Spleen (tissue), 11 donors: Measurements from ENCODE around the gene PPP2R2B. TPM values are rescaled to one million over a fixed set of nuclear protein-coding genes. Genes with fewer than 3 reads are reported as not detected.

Source experiments
- DNase-seq: peaks from one replicate; pipeline ENCODE4 v3.0.0-alpha.2; 2020
- H3K27ac ChIP-seq, 8 donors: fragments of 200-600 bp; sonication (generic) in 7 of 8; 1 replicate in 4 of 8; 2 replicates in 4 of 8; pipeline versions ENCODE4 v1.5.0 to v1.8.0; 2016 to 2021; ENCODE audit warnings: inconsistent platforms in 4 of 8, mild to moderate bottlenecking in 4 of 8, moderate library complexity in 1 of 8
- H3K27me3 ChIP-seq, 7 donors: fragments of 200-600 bp; sonication (generic) in 6 of 7; replicated peaks in 1 of 7; 1 replicate in 4 of 7; 2 replicates in 3 of 7; pipeline versions ENCODE4 v1.5.0 to v1.8.0; 2016 to 2021; ENCODE audit warnings: inconsistent platforms in 3 of 7, mild to moderate bottlenecking in 1 of 7
- H3K36me3 ChIP-seq, 6 donors: fragments of 200-600 bp; sonication (generic) in 5 of 6; 1 replicate in 4 of 6; 2 replicates in 2 of 6; pipeline versions ENCODE4 v1.5.0 to v1.8.0; 2016 to 2021; ENCODE audit warnings: inconsistent platforms in 2 of 6
- H3K4me1 ChIP-seq, 6 donors: fragments of 200-600 bp; sonication (generic) in 5 of 6; 1 replicate in 3 of 6; 2 replicates in 3 of 6; pipeline versions ENCODE4 v1.5.0 to v1.8.0; 2016 to 2021; ENCODE audit warnings: inconsistent platforms in 3 of 6
- H3K4me3 ChIP-seq, 8 donors: fragments of 200-600 bp; sonication (generic) in 7 of 8; 1 replicate in 4 of 8; 2 replicates in 4 of 8; pipeline versions ENCODE4 v1.5.0 to v1.8.0; 2016 to 2021; ENCODE audit warnings: inconsistent platforms in 4 of 8, mild to moderate bottlenecking in 4 of 8, moderate library complexity in 2 of 8
- H3K9me3 ChIP-seq, 8 donors: fragments of 200-600 bp; sonication (generic) in 7 of 8; 1 replicate in 4 of 8; 2 replicates in 4 of 8; pipeline versions ENCODE4 v1.5.0 to v1.8.0; 2016 to 2021; ENCODE audit warnings: inconsistent platforms in 4 of 8
- CTCF ChIP-seq, 11 experiments: fragments of 200-600 bp in 7 of 11; fragments of 450-650 bp in 4 of 11; sonication (generic) in 4 of 11; IDR thresholded peaks in 8 of 11; conservative IDR thresholded peaks in 3 of 11; 1 replicate in 7 of 11; 2 replicates in 4 of 11; pipeline versions ENCODE4 v1.4.0 to v1.8.0; 2016 to 2021; ENCODE audit warnings: antibody characterized with exemption in 11 of 11, inconsistent platforms in 4 of 11, mild to moderate bottlenecking in 1 of 11
- POLR2A ChIP-seq, 3 donors: fragments of 450-650 bp; IDR thresholded peaks; one replicate each; pipeline ENCODE4 v1.5.1; 2017; ENCODE audit warnings: antibody characterized with exemption in 3 of 3, mild to moderate bottlenecking in 1 of 3
- POLR2AphosphoS5 ChIP-seq, 3 donors: sonication (generic); formaldehyde crosslinking; IDR thresholded peaks; one replicate each; pipeline ENCODE4 v1.5.1; 2017; ENCODE audit warnings: antibody characterized with exemption in 3 of 3
- WGBS, 5 donors: extraction: QIAGEN DNeasy Blood & Tissue Kit in 3 of 5; methylation state at CpG; one replicate each; pipeline versions ENCODE4 v1.1.5 to v1.1.7; 2013 to 2018; 5-methylcytosine and 5-hydroxymethylcytosine counted together
- intact Hi-C: fragments of 100-400 bp; cut with DNase I; formaldehyde crosslinking; loops from one replicate; pipeline ENCODE4 v1.15.0; 2023; ENCODE audit warnings: low total_unique reads
- polyA plus RNA-seq, 3 donors: library from polyadenylated mRNA; stranded (reverse); fragments of 200-250 nt; gene quantifications; one replicate each; pipeline ENCODE4 v1.2.1, GENCODE V29; 2013
- total RNA-seq, 7 donors: library from RNA; depleted of rRNA in 3 of 7; stranded (reverse); fragments of >200 nt in 3 of 7; fragmentation: NEBNext Ultra II Directional in 4 of 7; extraction: Animal tissue kit (Norgen Biotek cat#: 25700) in 4 of 7; gene quantifications; one replicate each; pipeline versions ENCODE4 v1.1.0 to v1.2.1, GENCODE V29; 2016 to 2021
- donor health status: healthy with polysubstance abuse.
- donor health status: DM: no; HTN: no; CAD: no; lungs with moderate emphysema.
- donor health status: DM: no; HTN: no; CAD: no.
- donor health status: Bipolar disorder and iron deficiency.
- donor health status: healthy.
- donor health status: DM: no; HTN: no; CAD: no.
- donor health status: DM: yes; HTN: yes; CAD: no.

The PPP2R2B gene
- total and polyA plus RNA-seq, 10 donors = 0.17 to 9.3 (median 4.1) TPM

- Histone ChIP-seq H3K4me1 (peaks cover 0 to 22% (median 0%) of the 10 kb centered on the region in 6 donors), H3K27ac (no peak overlapping the region), H3K9me3 (no peaks in the 10 kb centered on the region), H3K36me3 (no peaks in the 10 kb centered on the region), H3K4me3 (no peak overlapping the region), H3K27me3 (no peaks in the 10 kb centered on the region)
- TF ChIP-seq POLR2AphosphoS5 (IDR thresholded peaks at IDR 0.05) (no peak), POLR2A (IDR thresholded peaks at IDR 0.05) (no peak), CTCF (IDR thresholded peaks at IDR 0.05 in 8 of 11, conservative IDR thresholded peaks at IDR 0.05 in 3 of 11) (no peak)
- DNase-seq = no peak
- intact Hi-C loops = no loop called here
- WGBS, 5 donors = 54 to 79% (median 67%) methylated on average over 5 of the region's 5 CpGs
Observed at GRCh38 chr5:146797658-146798057, 80.9 kb downstream of the PPP2R2B start.

- Histone ChIP-seq H3K27me3 (no peaks in the 10 kb centered on the region), H3K36me3 (no peaks in the 10 kb centered on the region), H3K9me3 (no peaks in the 10 kb centered on the region), H3K27ac (peak overlapping the region in 1 of 8 donors; percentile 38), H3K4me3 (no peak overlapping the region), H3K4me1 (peaks cover 0 to 22% (median 0%) of the 10 kb centered on the region in 6 donors)
- intact Hi-C loops = no loop called here
- TF ChIP-seq POLR2A (IDR thresholded peaks at IDR 0.05) (no peak), POLR2AphosphoS5 (IDR thresholded peaks at IDR 0.05) (no peak), CTCF (IDR thresholded peaks at IDR 0.05 in 8 of 11, conservative IDR thresholded peaks at IDR 0.05 in 3 of 11) (no peak)
- WGBS, 5 donors = 38 to 60% (median 49%) methylated on average over 1 of the region's 1 CpG
- DNase-seq = no peak
Observed at GRCh38 chr5:146796911-146797310, 81.6 kb downstream of the PPP2R2B start.

- DNase-seq = no peak
- Histone ChIP-seq H3K9me3 (no peaks in the 10 kb centered on the region), H3K36me3 (no peaks in the 10 kb centered on the region), H3K27ac (peak overlapping the region in 1 of 8 donors; percentile 38), H3K27me3 (no peaks in the 10 kb centered on the region), H3K4me1 (peaks cover 0 to 22% (median 0%) of the 10 kb centered on the region in 6 donors), H3K4me3 (no peak overlapping the region)
- WGBS, 5 donors = 78 to 86% (median 83%) methylated on average over 4 of the region's 4 CpGs
- intact Hi-C loops = no loop called here
- TF ChIP-seq POLR2A (IDR thresholded peaks at IDR 0.05) = no peak
- no peak for TF ChIP-seq POLR2AphosphoS5 (IDR thresholded peaks at IDR 0.05)
- no peak for TF ChIP-seq CTCF (IDR thresholded peaks at IDR 0.05 in 8 of 11, conservative IDR thresholded peaks at IDR 0.05 in 3 of 11)
Observed at GRCh38 chr5:146796144-146796543, 82.4 kb downstream of the PPP2R2B start.

GRCh38 chr5:146794326-146795029, 84.1 kb downstream of the PPP2R2B start:
- Histone ChIP-seq H3K4me1 (peaks cover 0 to 17% (median 0%) of the 10 kb centered on the region in 6 donors), H3K27me3 (no peaks in the 10 kb centered on the region), H3K36me3 (no peaks in the 10 kb centered on the region), H3K9me3 (no peaks in the 10 kb centered on the region), H3K4me3 (no peak overlapping the region), H3K27ac (no peak overlapping the region)
- no peak for DNase-seq
- no peak for TF ChIP-seq POLR2AphosphoS5 (IDR thresholded peaks at IDR 0.05)
- TF ChIP-seq CTCF (IDR thresholded peaks at IDR 0.05 in 8 of 11, conservative IDR thresholded peaks at IDR 0.05 in 3 of 11) = no peak
- no peak for TF ChIP-seq POLR2A (IDR thresholded peaks at IDR 0.05)
- intact Hi-C loops = no loop called here
- 34 to 53% (median 40%) methylated on average over 1 of the region's 1 CpG for WGBS, 5 donors
